DMS79 treated with DMSO at 0.1 percent for 48 hours (cell line): Measurements from ENCODE around the gene NF1.
"Not testable (repeated sequence)": the region's sequence is repeated elsewhere in the genome, so short reads cannot be mapped to it uniquely, and the experiment has no call there.

Experiments
- DNase-seq: peaks from one replicate; lab custom pipeline; 2025; lab: John Stamatoyannopoulos, UW

NF1 gene

DNA sequence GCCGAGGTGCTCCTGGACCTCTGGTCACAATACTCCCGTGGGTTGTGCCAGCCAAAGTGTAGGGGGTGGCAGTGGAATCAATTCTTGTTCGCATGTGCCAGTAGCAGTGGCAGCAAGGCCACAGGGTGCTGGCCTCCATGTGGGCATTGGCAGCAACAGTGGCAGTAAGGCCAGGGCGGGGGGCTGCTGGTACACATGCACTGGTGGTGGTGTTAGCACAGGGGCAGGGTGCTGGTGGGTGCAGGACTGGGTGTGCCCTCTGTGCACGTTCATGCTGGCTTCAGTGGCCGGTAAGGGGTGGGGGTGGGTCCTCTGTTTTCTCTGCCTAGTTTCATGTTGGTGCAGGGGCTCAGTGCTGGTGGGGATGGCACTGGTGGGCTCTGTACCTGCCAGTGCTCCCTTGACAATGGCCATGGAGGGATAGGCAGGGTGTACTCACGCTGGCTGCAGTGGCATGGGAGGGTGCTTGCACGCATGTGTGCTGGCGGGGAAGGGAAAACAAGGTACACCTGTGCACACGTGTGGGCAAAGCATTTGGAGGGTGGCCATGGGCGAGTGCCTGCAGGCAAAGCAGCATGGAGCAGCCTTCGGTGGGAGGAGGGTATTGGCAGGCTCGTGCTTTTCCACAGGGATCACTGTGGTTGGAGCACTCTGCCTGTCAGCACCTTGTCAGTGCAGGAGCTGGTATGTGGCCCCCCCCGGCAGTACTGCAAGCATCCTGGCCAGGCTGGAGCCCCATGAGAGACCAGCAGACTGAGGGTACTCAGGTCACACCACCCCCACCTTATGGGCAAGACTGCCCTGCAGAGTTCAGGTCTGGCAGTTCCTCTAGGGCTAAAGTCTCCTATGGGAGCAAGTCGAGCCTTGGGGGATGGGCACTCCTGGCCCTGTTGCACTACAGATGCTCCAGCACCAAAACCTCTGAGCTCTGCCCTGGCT lies 35.8 kb downstream of the NF1 start:
- DNase-seq: peak; percentile 37

DNA sequence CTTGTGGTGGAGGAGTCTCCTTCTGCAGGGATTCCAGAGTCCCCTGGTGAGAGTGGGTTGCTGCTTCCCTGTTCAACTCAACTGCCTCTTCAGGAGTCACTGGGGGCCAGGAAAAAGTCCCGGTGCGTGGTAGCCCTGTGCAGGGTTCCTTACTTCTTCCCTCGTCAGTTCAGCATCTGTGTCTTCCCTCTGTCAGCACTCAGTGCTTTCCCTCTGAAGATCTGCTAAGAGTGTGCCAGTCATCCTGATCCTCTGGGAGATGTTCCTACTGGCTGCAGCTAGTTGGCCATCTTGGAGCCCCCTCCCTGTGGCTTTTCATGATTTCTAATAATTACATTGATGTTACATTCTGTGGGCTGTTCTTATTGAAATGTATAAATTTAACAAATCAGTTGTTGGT lies 36.5 kb downstream of the NF1 start:
- DNase-seq: no peak

DNA sequence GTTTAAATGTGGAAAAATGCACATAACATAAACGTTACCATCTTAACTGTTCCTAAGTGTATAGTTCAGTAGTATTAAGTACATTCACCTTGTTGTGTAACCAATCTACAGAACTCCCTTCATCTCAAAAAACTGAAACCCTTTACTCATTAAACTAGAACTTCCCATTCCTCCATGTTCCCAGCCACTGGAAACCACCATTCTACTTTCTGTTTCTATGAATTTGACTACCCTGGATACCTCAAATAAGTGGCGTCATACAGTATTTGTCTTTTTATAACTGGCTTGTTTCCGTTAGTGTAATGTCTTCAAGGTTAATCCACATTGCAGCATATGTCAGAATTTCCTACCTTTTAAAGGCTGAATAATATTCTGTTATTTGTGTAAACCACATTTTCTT lies 38.2 kb downstream of the NF1 start:
- no peak for DNase-seq

DNA sequence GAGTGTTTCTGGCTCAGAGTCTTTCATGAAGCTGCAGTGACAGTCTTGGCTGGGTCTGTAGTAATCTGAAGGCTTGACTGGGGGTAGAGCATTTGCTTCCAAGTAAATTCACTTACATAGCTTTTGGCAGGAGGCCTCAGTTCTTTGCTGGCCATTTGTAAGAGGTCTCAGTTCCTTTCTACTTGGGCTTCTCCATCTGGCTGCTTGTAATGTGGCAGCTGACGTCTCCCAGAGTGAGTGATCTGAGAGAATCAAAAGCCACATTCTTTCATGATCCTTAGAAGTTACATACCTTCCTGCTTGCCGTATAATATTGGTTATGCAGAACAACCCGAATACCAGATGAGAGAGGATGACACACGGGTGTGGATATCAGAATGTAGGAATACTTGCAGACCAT lies 39.8 kb downstream of the NF1 start:
- no peak for DNase-seq

DNA sequence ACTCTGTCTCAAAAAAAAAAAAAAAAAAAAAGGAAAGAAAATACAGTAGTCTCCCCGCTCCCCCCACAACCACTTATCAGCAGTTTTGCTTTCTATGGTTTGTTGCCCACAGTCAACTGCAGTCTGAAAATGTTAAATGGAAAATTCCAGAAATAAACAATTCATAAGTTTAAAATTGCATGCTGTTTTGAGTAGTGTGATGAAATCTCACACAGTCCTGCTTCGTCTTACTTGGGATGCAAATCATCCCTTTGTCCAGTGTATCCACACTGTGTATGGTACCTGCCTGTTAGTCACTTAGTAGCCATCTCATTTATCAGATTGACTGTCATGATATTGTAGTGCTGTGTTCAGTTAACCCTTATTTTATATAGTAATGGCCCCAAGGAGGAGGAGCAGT lies 41.5 kb downstream of the NF1 start:
- no peak for DNase-seq

DNA sequence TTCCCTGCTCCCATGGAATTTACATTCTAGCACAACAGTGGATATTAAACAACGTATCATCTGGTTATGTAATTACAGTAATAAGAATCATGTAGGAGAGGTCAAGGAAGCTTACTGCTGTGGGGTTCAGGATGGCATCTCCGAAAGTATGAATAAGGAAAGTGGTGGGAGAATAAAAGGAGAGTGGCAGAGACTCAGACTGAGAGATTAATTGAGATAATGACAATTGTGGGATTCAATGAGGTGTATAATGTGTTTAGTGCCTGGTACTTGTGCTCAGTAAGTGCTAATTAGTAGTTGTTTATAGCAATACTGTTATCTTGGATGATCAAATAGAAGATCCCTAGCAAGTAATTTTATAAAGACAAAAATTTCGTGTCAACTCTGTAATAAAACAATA lies 45.3 kb downstream of the NF1 start:
- no peak for DNase-seq

DNA sequence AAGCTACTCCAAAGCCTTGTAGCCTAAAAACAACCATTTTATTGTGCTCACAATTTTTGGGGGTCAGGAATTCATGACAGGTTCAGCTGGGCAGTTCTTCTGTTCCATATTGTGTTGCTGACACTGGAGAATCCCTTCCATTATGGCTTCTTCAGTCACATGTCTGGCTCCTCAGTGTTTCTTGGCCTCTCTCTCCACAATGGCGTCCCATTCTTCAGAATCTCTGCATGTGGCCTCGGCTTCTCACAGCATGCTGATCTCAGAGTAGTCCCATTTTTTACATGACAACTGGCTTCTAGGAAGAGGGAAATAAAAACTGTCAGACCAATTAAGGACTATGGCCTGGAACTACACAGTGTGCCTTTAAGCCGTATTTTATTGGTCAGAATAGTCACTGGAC lies 49.7 kb downstream of the NF1 start:
- DNase-seq: no peak

DNA sequence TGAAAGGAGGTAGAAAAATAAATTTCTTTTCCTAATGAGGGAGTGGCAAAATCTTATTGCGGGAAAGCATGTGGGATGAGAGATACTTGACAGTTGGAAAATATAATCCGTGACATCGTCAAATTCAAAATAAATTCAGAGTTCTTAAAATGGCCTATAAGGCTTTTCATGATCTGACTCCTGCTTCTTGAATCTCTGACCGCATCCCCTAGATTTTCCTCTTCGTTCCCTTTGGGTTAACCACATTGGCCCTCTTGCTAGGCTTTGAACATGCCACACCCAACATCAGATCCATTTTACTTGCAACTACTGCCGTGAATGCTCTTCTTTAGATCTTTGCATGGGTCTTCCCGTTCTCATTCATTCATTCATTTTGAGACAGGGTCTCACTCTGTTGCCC lies 50.1 kb downstream of the NF1 start:
- DNase-seq: no peak

DNA sequence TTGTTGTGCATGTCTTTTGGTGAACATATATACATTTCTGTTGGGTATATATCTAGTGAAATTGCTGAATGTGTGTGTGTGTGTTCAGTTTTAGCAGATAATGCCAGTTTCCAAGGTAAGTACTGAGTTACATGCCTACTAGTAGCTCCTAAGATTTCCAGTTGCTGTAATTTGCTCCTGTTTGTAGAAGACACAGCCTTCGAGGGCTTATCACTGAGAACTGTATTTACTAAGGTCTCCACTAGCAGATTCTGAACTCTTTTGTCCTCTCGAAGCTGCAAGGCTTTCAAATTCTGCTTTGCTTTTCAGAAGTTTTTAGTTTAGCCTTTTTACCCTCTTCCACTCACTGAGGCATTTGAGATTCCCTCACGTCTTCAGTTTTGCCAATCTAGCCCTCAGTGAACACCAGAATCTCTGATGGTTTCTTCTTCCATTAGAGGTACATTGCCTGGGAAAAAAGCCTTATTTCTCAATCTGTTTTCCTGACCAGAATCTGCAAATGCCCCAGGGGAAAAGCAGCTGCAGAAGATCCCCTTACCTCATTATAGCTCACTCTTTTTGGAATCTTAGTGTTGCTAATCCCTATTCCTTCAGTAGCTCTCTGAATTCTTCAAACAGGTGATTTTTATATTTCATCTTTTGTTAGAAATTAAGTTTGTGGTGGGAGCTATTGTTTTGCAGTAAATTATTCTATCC lies 52.9 kb downstream of the NF1 start:
- DNase-seq: no peak

DNA sequence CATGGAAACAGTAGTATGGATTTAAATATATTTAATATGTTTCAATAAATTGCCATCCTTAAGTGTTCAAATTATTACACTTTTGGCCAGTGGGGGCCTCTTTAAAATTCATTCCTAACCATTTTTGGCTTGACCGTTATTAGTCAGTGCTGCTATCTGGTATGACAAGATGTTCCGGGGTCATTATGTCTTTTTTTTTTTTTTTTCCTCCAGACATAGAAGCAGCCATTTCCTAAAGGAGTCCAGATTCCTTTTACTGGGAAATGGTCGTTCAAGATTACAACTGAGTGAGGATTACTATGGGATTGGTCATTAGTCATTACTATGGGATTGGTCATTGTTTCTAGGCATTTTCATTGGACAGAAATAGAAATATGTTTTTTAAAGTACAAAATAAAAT lies 53.4 kb downstream of the NF1 start:
- DNase-seq: no peak

DNA sequence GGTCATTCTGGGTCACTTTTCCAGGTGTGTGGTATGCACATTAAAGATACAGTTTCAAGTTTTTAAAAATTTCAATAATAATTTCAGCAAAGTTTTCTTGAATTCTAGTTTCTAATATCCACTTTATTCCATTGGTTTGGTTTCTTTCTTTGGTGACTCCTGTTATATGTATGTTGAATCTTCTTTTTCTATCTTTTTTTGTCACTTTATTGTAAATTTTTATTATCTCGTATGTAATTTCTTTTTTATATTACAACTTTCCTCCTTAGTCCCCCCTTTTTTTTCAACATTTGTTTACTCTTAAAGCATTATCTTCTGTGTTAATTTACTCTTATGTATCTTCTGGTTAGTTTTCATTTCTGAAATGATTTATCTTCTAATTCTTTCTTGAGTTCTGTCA lies 57.5 kb downstream of the NF1 start:
- no peak for DNase-seq

DNA sequence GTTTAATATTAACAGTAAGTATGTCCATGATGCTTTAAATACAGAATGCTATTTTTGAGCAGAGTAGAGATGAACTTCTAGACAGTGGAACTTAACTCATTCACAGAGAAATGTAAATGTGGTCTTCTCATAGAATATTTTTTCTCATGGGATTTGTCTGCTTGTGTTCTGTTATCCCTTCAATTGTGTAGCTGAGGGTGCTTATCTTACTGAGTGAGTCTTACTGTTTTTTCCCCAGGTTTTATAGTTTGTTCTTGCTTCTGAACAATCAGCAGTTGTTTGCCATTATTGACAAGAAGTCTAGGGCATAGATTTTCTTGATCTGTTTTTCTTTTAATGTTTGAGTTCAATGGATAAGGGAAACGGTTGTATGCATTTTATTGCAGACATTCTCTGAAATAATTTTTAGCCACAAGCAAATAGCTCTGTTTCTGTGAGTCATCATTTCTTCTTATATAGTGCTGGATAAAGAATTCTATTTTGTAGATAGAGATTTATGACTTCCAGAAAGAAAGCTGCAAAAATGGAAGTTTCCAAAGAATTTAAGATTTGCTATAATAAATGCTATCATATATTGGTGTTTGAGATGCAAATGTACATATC lies 60.5 kb downstream of the NF1 start:
- no peak for DNase-seq

DNA sequence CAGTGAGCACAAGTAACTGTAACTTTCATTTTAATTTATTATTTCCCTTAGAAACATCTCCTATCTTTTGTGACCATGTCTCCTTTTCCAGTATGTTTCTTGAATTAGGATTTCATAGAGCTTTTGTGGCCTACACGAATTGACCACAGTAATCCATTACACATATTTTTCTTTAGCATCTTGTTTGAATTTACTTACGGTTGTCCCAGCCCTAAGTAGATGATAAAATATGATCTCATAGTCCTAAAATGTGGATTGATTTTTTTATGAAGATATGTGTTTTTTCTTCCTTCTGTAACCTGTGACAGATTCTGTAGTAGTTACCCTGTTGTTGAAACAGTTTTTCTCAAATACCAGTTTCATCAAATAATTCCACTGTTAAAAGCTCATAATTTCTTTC lies 61.5 kb downstream of the NF1 start:
- DNase-seq: no peak

DNA sequence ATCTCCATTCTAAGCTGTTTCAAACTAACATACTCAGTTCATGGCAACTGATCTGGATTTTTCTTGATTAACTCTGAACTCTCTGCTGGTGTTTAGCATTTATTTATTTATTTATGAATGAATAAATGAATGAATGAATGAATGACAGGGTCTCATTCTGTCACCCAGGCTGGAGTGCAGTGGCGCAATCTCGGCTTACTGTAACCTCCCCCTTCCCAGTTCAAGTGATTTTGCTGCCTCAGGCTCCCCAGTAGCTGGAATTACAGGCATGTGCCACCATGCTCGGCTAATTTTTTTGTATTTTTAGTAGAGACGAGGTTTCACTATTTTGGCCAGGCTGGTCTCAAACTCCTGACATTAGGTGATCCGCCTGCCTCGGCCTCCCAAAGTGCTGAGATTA lies 62.1 kb downstream of the NF1 start:
- DNase-seq: not testable (repeated sequence)

DNA sequence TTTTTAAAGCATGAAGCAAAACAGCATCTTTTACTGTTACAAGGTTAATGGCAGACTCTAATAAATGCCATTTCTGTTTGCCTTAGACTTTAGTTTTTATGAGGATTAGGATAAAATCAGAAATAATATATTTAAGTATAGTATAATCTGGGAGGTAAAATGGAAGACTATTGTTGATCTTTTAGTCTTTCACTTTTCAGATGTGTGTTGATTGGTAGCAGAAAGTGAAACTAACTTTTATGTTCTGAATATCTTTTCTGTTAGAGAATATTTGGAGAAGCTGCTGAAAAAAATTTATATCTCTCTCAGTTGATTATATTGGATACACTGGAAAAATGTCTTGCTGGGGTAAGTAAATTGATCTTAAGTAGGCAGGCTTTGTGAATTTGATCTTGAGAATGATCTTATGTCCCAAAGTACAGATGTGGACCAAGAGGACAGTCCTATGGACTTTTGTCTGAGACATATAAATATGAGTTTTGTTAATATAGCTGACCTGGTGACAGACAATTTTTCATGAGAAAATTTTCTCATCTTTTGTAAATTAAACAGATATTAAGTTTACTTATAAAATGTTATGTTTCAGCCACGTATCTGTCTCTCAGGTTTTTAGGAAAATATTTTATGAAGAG lies 64.1 kb downstream of the NF1 start:
- no peak for DNase-seq

DNA sequence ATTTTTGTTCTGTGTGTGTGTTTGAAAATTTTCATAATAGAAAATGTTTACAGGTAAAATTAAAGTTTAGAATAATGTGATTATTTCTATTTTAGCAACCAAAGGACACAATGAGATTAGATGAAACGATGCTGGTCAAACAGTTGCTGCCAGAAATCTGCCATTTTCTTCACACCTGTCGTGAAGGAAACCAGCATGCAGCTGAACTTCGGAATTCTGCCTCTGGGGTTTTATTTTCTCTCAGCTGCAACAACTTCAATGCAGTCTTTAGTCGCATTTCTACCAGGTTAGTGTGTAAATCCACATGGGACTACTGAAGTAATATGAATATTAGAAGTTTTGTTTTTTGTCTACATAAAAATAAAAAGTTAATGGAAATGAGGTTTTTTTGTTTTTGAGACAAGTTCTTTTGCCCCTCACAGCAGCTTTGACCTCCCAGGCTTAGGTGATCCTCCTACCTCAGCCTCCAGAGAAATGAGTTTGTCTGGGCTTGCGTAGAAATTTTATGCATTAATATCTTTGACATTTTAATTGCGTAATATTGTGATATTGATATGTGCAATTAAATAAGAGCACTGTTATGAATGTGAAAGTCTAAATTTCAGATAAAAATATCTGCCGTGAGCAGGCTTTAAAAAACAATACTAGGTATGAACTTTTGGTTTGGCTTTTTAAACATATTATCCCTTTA lies 68.5 kb downstream of the NF1 start:
- DNase-seq: no peak

DNA sequence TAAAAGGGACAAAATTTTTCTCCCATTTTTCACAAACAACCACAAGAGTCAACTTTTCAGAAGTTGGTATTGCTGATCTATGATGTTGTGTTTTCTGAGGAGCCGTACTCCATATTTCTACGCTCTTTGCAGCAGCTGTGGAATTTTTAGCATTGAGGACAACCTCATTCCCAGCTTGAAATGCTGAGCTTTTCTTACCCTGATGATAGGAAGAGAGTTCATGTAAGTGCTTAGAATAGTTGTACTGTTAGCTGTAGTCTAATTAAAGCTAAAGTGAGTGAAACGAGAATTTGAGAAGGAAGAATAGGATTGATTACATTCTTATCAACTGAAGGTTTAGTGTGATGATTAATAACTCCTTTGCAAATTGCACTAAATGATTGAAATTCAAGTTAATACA lies 72.3 kb downstream of the NF1 start:
- DNase-seq: no peak

DNA sequence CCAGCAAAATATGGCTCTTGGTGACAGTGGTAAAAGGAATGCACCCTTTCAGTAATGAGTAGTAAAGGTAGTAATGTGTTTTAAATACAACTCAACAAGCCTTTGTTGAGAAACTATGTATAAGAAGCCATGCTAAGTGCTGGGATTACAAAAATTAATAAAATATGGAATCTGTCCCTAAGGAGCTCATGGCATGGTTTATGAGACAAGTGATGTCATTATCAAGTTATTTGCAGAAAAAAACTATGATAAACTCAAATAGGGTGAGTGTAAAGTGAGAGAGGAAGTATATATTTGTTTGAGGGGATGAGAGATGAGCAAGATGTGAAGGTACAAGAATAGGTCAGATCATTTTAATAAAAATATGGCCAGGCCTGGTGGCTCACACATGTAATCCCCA lies 76.9 kb downstream of the NF1 start:
- DNase-seq: no peak

DNA sequence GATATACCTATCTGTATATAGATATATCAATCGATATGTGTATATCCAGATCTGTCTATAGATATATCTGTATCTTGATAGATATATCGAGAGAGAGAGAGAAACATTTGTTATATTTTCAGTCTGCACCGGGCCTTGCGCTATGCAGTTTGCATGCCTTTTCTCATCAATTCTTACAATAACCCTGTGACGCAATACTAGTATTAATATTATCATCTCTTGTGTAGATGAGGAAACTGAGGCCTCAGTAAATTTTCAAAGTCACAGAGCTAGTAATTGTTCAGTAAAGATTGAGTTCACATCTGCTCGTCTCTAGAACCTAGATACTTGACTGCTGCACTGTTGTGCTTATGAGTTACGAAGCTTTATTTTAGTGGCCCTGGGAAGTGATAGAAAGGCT lies 77.6 kb downstream of the NF1 start:
- no peak for DNase-seq

DNA sequence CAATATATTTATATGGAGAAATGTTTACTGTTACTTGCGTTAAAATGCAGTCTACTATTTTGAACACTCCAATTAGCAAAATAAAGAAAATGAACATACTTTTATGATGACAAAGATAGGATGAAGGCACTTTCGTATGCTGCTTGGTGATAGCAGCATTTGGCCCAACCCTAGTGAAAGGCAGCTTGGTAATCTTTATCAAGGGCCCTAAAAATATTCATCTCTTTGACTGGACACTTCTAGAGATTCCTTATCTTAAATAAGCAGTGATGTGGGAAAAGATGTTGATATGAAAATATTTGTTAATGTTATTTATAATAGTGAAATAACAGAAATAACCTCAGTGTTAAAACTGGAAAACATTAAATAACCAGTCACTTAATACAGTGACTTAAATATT lies 79.4 kb downstream of the NF1 start:
- DNase-seq: no peak

DNA sequence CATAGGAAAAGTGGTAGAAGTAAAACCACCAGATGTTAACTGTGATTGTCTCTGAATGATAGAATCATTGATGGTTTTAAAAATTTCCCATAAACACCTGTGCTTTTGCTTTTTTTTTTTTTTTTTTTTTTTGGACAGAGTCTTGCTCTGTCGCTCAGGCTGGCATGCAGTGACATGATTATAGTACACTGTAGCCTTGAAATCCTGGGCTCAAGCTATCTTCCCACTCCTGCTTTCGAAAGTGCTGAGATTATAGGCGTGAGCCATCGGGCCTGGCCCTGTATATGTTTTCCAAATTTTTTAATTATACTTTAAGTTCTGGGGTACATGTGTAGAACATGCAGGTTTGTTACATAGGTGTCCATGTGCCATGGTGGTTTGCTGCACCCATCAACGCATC lies 80.5 kb downstream of the NF1 start:
- DNase-seq: no peak

DNA sequence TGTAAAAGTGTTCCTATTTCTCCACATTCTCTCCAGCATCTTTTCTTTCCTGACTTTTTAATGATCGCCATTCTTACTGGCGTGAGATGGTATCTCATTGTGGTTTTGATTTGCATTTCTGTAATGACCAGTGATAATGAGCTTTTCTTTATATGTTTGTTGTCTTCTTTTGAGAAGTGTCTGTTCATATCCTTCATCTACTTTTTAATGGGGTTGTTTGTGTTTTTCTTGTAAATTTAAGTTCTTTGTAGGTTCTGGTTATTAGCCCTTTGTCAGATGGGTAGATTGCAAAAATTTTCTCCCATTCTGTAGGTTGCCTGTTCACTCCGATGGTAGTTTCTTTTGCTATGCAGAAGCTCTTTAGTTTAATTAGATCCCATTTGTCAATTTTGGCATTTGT lies 81.4 kb downstream of the NF1 start:
- not testable (repeated sequence) for DNase-seq
